Stimulated activated CD4-positive, alpha-beta T cell treated with anti-CD3 and anti-CD28 coated beads, Interleukin-12 subunit alpha, Interleukin-12 subunit beta, amount 100 ng/mL, for 48 hours (primary cell): Measurements from ENCODE around the gene CDC34.

ENCODE experiments used
- DNase-seq, 3 donors: peaks; one replicate each; pipeline ENCODE4 v3.0.0-alpha.2; 2020; ENCODE audit warnings: low read depth in 2 of 3, low spot score in 1 of 3

The CDC34 gene

DNA sequence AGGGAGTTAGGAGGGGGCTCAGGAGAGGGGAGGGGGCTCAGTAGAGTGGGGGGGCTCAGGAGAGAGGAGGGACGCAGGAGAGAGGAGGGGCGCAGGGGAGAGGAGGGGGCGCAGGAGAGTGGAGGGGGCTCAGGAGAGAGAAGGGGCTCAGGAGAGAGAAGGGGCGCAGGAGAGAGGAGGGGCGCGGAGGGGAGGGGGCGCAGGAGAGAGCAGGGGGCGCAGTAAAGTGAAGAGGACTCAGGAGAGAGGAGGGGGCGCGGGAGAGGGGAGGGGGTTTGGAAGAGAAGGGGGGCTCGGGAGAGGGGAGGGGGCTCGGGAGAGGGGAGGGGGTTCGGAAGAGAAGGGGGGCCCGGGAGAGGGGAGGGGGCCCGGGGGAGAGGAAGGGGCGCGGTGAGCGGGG lies 34.6 kb upstream of the CDC34 start:
- DNase-seq = no peak

DNA sequence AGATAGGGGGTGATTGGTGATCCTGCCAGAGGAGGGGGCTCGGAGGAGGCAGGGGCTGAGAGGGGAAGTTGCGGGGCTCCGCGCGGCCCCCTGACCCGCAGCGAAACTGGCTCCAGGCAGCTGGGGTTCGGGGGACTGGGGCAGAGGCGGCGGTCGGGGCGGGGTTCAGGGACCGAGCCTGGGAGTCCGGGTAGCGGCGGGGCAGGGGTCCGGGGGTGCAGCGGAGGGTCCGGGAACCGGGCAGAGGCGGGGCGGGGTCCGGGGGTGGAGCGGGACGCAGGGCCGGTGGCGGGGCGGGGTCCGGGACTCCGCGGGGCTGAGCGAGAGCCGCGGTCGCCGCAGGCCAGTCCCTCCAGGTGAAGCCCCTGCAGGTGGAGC lies 34.1 kb upstream of the CDC34 start:
- no peak for DNase-seq

DNA sequence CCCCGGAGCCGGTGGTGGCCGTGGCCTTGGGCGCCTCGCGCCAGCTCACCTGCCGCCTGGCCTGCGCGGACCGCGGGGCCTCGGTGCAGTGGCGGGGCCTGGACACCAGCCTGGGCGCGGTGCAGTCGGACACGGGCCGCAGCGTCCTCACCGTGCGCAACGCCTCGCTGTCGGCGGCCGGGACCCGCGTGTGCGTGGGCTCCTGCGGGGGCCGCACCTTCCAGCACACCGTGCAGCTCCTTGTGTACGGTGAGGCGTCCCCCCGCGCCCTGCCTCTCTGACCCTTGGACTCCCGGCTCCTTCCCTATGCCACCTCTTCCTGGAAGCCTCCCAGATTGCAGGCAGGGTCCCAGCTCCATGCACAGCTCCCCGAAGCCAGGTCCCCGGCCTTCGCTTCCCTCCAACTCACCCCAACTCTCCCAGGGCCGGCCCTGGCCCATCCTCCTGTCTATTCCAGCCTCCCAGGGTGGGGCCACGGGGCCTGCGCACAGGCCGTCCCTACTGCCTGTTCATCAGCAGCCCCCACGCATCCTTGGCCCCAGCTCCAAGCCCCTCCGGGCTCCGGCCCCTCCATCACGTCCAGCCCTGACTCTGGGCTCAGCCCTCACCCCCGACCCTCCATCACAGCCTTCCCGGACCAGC lies 33.6 kb upstream of the CDC34 start:
- DNase-seq = no peak

DNA sequence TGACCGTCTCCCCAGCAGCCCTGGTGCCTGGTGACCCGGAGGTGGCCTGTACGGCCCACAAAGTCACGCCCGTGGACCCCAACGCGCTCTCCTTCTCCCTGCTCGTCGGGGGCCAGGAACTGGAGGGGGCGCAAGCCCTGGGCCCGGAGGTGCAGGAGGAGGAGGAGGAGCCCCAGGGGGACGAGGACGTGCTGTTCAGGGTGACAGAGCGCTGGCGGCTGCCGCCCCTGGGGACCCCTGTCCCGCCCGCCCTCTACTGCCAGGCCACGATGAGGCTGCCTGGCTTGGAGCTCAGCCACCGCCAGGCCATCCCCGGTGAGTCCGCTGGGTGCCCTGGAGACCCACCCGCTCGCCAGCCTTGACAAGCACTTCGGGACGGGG lies 33.1 kb upstream of the CDC34 start:
- no peak for DNase-seq

DNA sequence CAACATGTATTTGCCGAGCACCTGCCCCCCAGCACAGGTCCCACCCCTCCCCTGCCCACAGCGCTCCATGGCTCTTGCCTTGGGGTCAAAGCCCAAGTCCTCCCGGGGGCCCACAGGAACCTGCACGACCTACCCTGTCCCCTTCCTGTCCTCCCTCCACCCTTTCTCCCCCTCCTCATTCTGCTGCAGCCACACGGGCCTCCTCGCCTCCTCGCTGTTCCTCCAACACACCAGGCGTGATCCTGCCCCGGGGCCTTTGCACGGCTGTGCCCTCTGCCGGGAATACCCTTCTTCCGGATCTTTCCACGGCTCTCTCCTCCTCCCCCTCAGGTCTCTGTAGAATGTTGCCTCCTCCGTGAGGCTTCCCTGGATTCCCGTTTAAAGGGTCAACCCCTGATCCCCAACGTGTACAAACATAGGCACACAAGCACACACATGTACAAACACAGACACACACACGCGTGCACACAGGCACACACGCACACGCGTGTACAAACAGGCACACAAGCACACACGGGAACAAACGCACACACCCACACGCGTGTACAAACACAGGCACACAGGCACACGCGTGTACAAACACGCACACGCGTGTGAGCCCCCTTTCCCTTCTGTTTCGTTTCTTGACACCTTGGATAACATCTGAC lies 32.5 kb upstream of the CDC34 start:
- DNase-seq = no peak

DNA sequence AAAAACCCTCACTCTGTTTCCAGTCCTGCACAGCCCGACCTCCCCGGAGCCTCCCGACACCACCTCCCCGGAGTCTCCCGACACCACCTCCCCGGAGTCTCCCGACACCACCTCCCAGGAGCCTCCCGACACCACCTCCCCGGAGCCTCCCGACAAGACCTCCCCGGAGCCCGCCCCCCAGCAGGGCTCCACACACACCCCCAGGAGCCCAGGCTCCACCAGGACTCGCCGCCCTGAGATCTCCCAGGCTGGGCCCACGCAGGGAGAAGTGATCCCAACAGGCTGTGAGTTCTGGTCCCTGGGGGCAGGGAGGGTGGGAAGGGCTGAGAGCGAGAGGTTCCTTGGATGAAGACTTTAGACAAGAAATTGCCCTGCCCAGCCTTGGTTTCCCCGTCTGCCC lies 29.9 kb upstream of the CDC34 start:
- no peak for DNase-seq

DNA sequence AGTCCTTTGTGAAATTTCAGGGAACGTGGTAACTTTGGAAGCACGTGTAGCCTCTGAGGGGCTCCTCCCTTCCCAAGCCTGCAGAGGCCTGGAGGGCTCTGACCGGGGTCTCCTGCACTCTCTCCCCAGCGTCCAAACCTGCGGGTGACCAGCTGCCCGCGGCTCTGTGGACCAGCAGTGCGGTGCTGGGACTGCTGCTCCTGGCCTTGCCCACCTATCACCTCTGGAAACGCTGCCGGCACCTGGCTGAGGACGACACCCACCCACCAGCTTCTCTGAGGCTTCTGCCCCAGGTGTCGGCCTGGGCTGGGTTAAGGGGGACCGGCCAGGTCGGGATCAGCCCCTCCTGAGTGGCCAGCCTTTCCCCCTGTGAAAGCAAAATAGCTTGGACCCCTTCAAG lies 26.9 kb upstream of the CDC34 start:
- no peak for DNase-seq

DNA sequence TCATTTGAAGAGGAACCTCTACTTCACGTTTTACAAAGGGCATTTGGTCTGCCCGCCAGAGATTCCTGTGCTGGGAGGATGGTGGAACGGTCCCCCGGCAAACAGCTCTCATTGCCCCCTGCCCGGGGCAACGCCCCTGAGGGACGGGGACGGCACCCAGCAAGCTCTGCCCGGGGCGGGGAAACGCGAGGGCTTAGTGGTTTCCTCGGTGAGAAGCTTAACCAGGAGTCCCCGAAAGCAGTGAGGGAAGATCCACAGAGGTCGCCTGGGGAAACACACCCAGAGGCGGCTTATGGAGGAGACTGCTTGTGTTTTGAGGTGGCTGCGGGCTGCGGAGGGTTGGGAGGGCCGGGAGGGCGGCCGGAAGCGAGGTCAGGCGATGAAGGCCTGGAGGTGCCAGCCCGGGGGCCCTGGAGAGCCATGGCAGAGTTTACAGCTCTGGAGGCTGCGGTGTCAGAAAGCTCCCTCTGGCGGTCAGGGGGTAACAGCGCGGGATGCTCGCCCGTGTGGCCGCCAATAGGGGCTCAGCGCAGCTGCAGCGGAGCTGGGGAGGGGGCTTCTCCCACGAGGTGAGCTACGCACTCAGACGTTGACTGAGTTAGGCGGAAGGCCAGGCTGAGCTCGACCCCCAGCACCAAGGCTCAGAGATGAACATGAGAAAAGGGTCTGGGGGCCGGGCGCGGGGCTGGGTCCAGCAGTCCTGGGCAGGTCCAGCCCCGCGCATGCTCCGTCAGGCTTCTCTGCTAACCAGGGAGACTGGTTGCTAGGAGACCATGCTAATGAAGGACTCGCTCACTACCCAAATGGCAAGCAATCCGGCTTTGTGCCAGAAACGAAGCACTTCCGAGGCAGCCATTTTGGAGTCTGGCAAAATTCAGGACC lies 24.9 kb upstream of the CDC34 start:
- DNase-seq = peak; percentile 89 to 93 (median 90)

DNA sequence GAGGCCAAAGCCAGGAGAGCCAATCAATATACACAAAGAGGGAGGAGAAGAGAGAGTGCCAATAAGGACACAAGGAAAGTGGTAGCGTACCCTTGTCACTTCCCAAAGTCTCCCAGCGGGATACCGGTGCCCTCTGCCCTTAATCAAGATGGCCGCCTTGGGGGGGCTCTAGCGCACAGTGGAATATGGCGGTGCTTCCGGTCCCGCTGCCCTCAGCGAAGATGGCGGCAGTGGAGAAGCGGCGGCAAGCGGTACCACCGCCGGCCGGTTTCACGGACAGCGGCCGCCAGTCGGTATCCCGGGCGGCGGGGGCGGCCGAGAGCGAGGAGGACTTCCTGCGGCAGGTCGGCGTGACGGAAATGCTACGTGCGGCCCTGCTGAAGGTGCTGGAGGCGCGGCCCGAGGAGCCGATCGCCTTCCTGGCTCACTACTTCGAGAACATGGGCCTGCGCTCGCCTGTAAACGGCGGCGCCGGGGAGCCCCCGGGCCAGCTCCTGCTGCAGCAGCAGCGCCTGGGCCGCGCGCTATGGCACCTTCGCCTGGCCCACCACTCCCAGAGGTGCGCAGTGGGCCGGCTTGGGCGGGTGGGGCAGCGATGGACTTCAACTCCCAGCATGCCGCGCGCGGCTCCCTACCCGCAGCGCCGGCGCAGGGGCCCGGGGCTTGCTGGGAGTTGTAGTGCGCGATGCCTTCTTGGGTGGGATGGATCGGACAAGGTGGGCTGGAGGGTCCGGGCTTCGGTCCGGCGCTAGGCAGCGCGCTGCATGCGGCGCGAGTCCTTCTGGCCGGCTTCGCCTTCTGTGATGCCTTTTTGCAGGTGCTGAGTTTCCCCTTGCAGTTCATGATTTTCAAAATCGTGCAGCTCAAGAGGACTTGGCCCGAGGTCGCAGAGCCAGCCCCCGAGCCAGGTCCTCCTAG lies 24.0 kb upstream of the CDC34 start, which contains the start of gene TPGS1:
TPGS1 (plus strand) TSS at position 212 of the 918 bp plus-strand sequence; CDS start at position 222, 10 bp downstream.
- DNase-seq = peak in 2 of 3 donors; percentile 78 to 80

DNA sequence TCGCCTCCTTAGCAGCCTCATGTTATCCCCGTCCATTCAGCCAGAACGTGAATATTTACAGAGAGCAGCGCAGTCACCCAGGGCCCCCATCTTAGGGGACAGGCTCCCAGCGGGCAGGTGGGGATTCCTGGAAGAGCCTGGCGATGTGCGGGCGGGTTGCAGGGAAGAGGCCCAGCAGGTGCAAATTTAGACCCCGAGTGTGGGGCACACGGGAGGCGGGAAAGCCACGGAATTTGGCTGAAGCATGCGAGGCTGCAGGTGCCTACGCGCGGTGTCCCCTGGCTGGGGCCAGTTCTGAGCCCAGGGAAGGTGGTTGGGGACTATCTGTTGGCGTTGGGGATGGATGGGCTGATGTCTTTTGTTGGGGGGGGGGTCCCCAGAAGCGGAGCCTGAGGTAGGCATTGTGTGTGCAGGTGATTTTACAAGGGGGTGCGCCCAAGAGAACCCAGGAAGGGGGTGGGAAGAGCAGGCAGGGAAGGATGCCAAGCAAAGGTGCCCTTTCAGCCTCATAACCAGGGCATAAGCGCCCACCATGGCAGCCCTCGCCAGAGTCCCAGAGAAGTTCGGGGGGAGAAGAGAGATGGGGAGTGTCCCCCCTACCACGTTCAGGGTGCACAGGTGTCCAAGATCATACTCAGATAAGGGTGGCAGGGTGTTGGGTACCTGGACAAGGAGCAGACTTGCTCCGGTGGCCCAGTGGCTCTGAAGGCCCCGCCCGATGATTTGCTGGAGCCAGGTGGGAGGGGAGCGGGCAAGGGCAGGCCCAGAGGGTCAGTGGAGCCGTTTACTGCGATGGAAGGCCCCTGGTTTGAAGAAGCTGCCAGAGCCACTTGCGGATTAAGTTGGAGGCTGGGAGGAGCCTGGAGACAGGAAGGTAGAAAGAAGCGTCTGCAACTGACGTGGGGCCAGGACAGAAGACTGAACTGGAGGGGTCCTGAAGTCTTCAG lies 23.1 kb upstream of the CDC34 start:
- no peak for DNase-seq

DNA sequence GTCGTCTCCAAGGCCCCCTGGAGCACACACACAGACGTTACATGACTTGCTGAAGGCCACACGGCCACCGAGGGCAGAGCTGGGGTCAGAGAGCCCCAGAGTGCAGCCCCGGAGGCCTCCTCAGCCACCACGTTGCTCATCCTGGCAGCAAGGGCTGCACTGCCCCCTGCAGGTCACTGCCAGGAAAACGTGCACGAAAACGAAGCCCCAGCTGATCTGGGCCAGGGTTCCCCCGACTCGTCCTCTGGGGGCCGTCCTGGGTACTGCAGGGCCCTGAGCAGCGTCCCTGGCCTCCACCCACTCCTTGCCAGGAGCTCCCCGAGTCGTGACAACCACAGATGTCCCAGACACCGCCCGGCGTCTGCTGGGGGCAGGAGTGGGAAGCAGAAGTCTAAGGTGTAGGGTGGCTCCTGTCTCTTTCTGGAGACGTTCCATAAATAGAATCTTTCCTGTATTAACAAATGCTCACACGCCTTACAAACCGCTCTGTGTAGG lies 20.9 kb upstream of the CDC34 start:
- peak; percentile 93 to 94 (median 94) for DNase-seq

DNA sequence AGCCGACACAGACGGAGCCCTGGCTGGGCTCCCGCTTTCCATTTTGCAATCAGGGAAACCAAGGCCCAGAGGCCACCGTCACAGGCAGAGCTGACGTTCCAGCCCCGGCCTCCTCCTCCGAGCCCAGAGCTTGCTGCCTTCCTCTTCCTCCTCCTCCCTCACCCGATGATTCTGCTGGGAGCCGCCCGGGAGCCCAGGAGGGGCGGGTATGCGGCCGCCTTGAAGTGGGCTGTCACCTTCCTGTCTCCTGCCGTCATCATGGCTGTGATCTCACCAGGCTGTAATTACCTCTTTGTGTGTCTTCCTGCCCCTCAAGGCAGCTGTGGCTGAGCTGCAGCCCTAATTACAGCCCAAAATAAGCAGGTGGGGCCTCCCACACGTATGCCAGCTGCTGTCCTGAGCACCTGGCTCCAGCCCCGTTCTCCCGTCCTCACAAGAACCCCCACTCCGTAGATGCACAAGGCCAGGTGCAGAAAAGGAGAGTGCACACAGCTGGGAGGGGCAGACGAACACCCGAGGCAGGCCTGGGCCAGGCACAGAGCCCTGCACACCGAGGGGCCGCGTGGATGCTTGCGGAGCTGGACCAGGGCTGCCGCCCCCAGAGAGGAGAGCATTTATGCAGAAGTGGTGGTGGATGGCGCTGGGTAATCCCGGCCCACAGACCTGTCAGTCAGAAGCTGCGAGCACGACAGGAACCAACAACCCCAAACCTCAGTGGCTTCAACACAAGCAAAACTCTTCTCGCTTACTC lies 20.3 kb upstream of the CDC34 start:
- DNase-seq = peak; percentile 51 to 63 (median 61)

DNA sequence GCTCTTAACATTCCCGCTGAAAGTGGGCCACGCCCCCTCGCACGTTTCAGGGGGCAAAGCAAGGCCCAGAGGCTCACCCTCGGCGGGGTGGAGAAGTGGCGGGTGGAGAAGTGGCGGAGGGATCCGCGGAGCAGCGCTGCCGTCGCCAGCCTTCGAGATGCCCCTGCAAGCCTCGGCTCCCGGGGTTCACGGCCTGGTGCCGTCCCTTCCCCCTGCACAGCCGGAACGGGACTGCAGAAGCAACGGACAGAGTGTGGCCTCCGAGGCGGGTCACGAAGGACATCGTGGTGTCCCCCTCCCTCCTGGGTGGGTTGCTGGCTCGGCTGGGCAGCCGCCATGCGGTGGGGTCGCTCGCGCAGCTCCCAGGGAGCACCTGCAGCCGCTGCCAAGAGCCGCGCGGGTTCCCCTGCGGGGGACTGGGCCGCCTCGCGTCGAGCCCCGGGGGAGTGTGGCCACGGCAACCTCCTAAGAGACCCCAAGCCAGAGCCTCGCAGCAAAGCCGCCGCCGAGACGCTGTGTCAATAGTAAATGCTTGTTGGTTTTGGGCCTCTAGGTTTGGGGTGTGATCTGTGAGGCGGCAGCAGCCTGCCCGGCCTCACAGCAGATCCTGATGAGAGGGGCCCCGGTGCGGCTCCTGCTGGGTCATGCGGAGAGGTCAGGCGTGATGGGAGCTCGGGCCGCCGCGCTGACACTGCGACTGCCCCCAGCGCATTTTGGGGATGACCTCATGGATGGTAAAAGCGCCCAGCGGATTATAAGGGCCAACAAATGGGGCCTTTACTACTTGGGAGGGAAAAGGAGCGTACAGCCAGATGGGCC lies 18.8 kb upstream of the CDC34 start:
- DNase-seq = no peak

DNA sequence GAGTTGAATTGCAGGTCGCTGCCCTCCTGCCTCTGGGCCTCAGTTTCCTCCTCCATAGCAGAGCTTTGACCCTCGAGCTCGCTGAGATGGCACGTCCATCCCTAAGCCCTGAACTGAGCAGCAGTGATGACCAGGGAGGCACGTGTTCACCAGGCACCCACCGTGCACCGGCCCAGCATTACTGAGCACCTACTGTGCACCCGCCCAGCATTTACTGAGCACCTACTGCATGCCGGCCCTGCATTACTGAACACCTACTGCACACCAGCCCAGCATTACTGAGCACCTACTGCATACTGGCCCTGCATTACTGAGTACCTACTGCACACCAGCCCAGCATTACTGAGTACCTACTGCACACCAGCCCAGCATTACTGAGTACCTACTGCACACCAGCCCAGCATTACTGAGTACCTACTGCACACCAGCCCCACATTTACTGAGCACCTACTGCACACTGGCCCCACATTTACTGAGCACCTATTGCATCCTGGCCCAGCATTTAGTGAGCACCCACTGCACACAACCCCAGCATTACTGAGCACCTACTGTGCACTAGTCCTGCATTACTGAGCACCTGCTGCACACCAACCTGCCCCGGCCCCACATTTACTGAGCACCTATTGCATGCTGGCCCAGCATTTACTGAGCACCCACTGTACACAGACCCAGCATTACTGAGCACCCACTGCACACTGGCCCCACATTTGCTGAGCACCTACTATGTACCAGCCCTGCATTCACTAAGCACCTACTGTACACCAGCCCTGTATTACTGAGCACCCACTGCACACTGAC lies 18.0 kb upstream of the CDC34 start:
- DNase-seq = no peak

DNA sequence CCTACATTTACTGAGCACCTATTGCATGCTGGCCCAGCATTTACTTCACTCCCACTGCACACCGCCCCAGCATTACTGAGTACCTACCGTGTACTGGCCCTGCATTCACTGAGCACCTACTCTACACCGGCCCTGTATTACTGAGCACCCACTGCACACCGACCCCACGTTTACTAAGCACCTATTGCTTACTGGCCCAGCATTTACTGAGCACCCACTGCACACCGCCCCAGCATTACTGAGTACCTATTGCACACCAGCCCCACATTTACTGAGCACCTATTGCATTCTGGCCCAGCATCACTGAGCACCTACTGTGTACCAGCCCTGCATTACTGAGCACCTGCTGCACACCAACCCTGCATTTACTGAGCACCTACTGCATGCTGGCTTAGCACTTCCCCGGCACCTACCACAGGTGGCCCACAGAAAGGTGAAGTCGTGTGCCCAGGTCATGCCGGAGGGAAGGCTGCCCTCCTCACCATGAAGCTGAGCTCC lies 17.3 kb upstream of the CDC34 start:
- no peak for DNase-seq

DNA sequence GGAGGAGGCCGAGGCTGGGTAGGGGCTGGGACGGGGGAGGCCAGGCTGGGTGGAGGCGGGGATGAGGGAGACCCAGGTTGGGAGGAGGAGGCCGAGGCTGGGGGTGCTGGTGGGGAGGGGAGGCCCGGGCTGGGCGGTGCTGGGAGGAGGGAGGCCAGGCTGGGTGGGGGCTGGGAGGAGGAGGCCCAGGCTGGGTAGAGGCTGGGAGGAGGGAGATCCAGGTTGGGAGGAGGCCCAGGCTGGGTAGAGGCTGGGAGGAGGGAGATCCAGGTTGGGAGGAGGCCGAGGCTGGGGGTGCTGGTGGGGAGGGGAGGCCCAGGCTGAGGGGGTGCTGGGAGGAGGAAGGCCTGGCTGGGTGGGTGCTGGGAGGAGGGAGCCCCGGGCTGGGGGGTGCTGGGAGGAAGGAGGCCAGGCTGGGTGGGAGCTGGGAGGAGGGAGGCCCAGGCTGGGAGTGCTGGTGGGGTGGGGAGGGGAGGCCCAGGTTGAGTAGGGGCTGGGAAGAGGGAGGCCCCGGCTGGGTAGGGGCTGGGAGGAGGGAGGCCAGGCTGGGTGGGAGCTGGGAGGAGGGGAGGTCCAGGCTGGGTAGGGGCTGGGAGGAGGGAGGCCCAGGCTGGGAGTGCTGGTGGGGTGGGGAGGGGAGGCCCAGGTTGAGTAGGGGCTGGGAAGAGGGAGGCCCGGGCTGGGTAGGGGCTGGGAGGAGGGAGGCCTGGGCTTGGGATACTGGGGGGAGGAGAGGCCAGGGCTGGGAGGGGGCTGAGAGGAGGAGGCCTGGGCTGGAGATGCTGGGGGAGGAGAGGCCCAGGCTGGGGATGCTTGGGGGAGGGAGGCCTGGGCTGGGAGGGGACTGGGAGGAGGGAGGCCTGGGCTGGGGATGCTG lies 13.6 kb upstream of the CDC34 start:
- no peak for DNase-seq
